CD4-positive, alpha-beta T cell (primary cell): ENCODE measurements around the gene HPCAL1. TPM values are rescaled to one million over a fixed set of nuclear protein-coding genes. Genes with fewer than 3 reads are reported as not detected.

Source experiments
- ATAC-seq: fragments of 200-7000 bp; cut with Tn5 transposase; one replicate; pipeline ENCODE4 v1.10.0; 2022; ENCODE audit warnings: mild to moderate bottlenecking; ENCODE audit not compliant: poor library complexity
- CTCF ChIA-PET: fragments of 350-600 bp; sonication (Branson Sonifier 250); formaldehyde crosslinking; loops from one replicate; lab custom pipeline; 2021; ENCODE audit warnings: antibody characterized with exemption, inconsistent platforms; lab: Charles Lee
- POLR2A ChIA-PET: fragments of 350-600 bp; sonication (Branson Sonifier 250); formaldehyde crosslinking; loops from one replicate; lab custom pipeline; 2021; ENCODE audit warnings: antibody characterized with exemption, inconsistent platforms; lab: Charles Lee
- DNase-seq, 14 experiments: peaks; one replicate each; pipeline ENCODE4 v3.0.0-alpha.2; 2013 to 2020; ENCODE audit warnings: mixed read lengths in 2 of 14
- H3K27ac ChIP-seq, 2 donors: one replicate each; pipeline versions ENCODE4 v1.5.1 to v1.7.0; 2013; ENCODE audit warnings: low read length in 2 of 2, low read depth in 1 of 2, mild to moderate bottlenecking in 1 of 2
- H3K27me3 ChIP-seq, 2 experiments: 1 replicate in 1 of 2; 2 replicates in 1 of 2; pipeline versions ENCODE4 v1.6.1 to v1.7.0; 2013; ENCODE audit warnings: low read length in 2 of 2, control low read depth in 1 of 2, mild to moderate bottlenecking in 1 of 2, moderate library complexity in 1 of 2; ENCODE audit not compliant: insufficient read depth in 2 of 2, control insufficient read depth in 1 of 2
- H3K36me3 ChIP-seq: one replicate; pipeline ENCODE4 v1.6.1; 2013; ENCODE audit warnings: low read length, control low read depth; ENCODE audit not compliant: insufficient read depth
- H3K4me1 ChIP-seq: one replicate; pipeline ENCODE4 v1.6.1; 2013; ENCODE audit warnings: low read length, control low read depth; ENCODE audit not compliant: insufficient read depth
- H3K4me3 ChIP-seq: one replicate; pipeline ENCODE4 v1.5.1; 2013; ENCODE audit warnings: mild to moderate bottlenecking, low read length, moderate library complexity
- H3K9me3 ChIP-seq, 2 experiments: 1 replicate in 1 of 2; 2 replicates in 1 of 2; pipeline versions ENCODE4 v1.6.1 to v1.7.0; 2013; ENCODE audit warnings: low read length in 2 of 2, mild to moderate bottlenecking in 2 of 2, control low read depth in 1 of 2, moderate library complexity in 1 of 2; ENCODE audit not compliant: control insufficient read depth in 1 of 2, insufficient read depth in 1 of 2
- H3K27ac Mint-ChIP-seq: one replicate; pipeline ENCODE4 v1.8.0; 2020; ENCODE audit warnings: mixed read lengths
- H3K27me3 Mint-ChIP-seq: one replicate; pipeline ENCODE4 v1.8.0; 2021; ENCODE audit warnings: mixed read lengths
- H3K36me3 Mint-ChIP-seq: one replicate; pipeline ENCODE4 v1.8.0; 2021; ENCODE audit warnings: low read depth, mixed read lengths
- H3K4me1 Mint-ChIP-seq: one replicate; pipeline ENCODE4 v1.8.0; 2021; ENCODE audit warnings: low read depth, mixed read lengths
- H3K4me3 Mint-ChIP-seq: one replicate; pipeline ENCODE4 v1.8.0; 2020; ENCODE audit warnings: mild to moderate bottlenecking, mixed read lengths
- H3K9me3 Mint-ChIP-seq: one replicate; pipeline ENCODE4 v1.8.0; 2020; ENCODE audit warnings: mixed read lengths
- CTCF ChIP-seq: fragments of 200-600 bp; IDR thresholded peaks from one replicate; pipeline ENCODE4 v1.8.0; 2022; ENCODE audit warnings: antibody characterized with exemption, mild to moderate bottlenecking
- intact Hi-C, 2 experiments: fragments of 100-400 bp; cut with DNase I in 1 of 2; cut with micrococcal nuclease in 1 of 2; formaldehyde crosslinking; loops; one replicate each; pipeline versions ENCODE4 v1.15.1 to v1.9.0; 2023 to 2025; cut with DNase I, micrococcal nuclease
- total RNA-seq, 174 experiments: library from RNA in 2 of 174; stranded (reverse) in 2 of 174; gene quantifications; one replicate each; pipeline ENCODE4 v1.2.3 and lab custom pipeline; 2021 to 2026

HPCAL1 gene
- total RNA-seq, 2 experiments from 2014 or later, result 24.9 to 27.9 TPM

GRCh38 chr2:10342245-10342951, 39.7 kb downstream of the HPCAL1 start:
- Mint-ChIP-seq H3K4me1 (peaks cover 85% of the 10 kb centered on the region), H3K36me3 (peaks cover 25% of the 10 kb centered on the region), H3K27ac (no peak overlapping the region), H3K27me3 (no peaks in the 10 kb centered on the region), H3K4me3 (no peak overlapping the region), H3K9me3 (no peaks in the 10 kb centered on the region)
- Histone ChIP-seq H3K27me3 (no peaks in the 10 kb centered on the region), H3K36me3 (peaks cover 16% of the 10 kb centered on the region), H3K9me3 (no peaks in the 10 kb centered on the region), H3K27ac (no peak overlapping the region), H3K4me1 (peaks cover 85% of the 10 kb centered on the region), H3K4me3 (no peak overlapping the region)
- intact Hi-C loops, result no loop called here
- POLR2A ChIA-PET, result interaction anchor here (1.0 kb wide), 1 partner anchor 10 kb away, joined by 3 read pairs; no protein-coding TSS in a partner anchor
- TF ChIP-seq CTCF, result no peak
- DNase-seq (no peak), ATAC-seq (no peak)
- CTCF ChIA-PET, result interaction anchor here (0.7 kb wide), 1 partner anchor 104 kb away, joined by 3 read pairs; no protein-coding TSS in a partner anchor

GRCh38 chr2:10343191-10343590, 40.5 kb downstream of the HPCAL1 start:
- H3K9me3 Mint-ChIP-seq, result no peaks in the 10 kb centered on the region
- Histone ChIP-seq H3K9me3 (no peaks in the 10 kb centered on the region), H3K4me1 (peaks cover 87% of the 10 kb centered on the region), H3K36me3 (peaks cover 14% of the 10 kb centered on the region), H3K4me3 (no peak overlapping the region), H3K27ac (no peak overlapping the region), H3K27me3 (no peaks in the 10 kb centered on the region)
- no peak overlapping the region for H3K4me3 Mint-ChIP-seq
- DNase-seq, result no peak
- ChIA-PET POLR2A (interaction anchor here (1.1 to 1.5 kb wide), 2 partner anchors 11 to 92 kb away, joined by 3 to 6 read pairs; no protein-coding TSS in a partner anchor), CTCF (no interaction called here)
- H3K4me1 Mint-ChIP-seq, result peaks cover 84% of the 10 kb centered on the region
- no peaks in the 10 kb centered on the region for H3K27me3 Mint-ChIP-seq
- ATAC-seq, result no peak
- H3K27ac Mint-ChIP-seq, result peak overlapping the region; percentile 15
- TF ChIP-seq CTCF, result no peak
- intact Hi-C loops, result no loop called here
- H3K36me3 Mint-ChIP-seq, result peaks cover 17% of the 10 kb centered on the region

- intact Hi-C loops, result no loop called here
- peaks cover 83% of the 10 kb centered on the region for H3K4me1 ChIP-seq
- Mint-ChIP-seq H3K4me3 (no peak overlapping the region), H3K36me3 (peaks cover 12% of the 10 kb centered on the region), H3K27me3 (no peaks in the 10 kb centered on the region), H3K27ac (no peak overlapping the region), H3K9me3 (no peaks in the 10 kb centered on the region), H3K4me1 (peaks cover 80% of the 10 kb centered on the region)
- POLR2A ChIA-PET, result interaction anchor here (1.1 to 1.5 kb wide), 2 partner anchors 12 to 91 kb away, joined by 3 to 6 read pairs; no protein-coding TSS in a partner anchor
- H3K36me3 ChIP-seq, result peaks cover 12% of the 10 kb centered on the region
- H3K9me3 ChIP-seq, result no peaks in the 10 kb centered on the region
- H3K27me3 ChIP-seq, result no peaks in the 10 kb centered on the region
- DNase-seq, result no peak
- H3K27ac ChIP-seq, result no peak overlapping the region
- CTCF ChIA-PET, result no interaction called here
- no peak overlapping the region for H3K4me3 ChIP-seq
- no peak for TF ChIP-seq CTCF
- ATAC-seq, result no peak
Measured at GRCh38 chr2:10343658-10344057, 41.0 kb downstream of the HPCAL1 start.
